Left cardiac atrium (tissue), 4 donors: Measurements from ENCODE around the gene CACNA1D. TPM values are rescaled to one million over a fixed set of nuclear protein-coding genes. Genes with fewer than 3 reads are reported as not detected.
"Not testable (repeated sequence)": the region's sequence is repeated elsewhere in the genome, so short reads cannot be mapped to it uniquely, and the experiment has no call there.

Experiments used
- ATAC-seq, 2 donors: fragments of 200-7000 bp; cut with Tn5 transposase; one replicate each; pipeline ENCODE4 v1.9.1; 2020; ENCODE audit warnings: mild to moderate bottlenecking in 2 of 2, moderate library complexity in 2 of 2
- DNase-seq: peaks from one replicate; pipeline ENCODE4 v3.0.0-alpha.2; 2020
- intact Hi-C, 2 donors: fragments of 100-400 bp; cut with DNase I; formaldehyde crosslinking; loops; one replicate each; pipeline versions ENCODE4 v1.14.1 to v1.15.1; 2022 to 2023
- total RNA-seq, 2 donors: library from RNA; stranded (reverse); fragmentation: NEBNext Ultra II Directional; extraction: Animal tissue kit (Norgen Biotek cat#: 25700); gene quantifications; one replicate each; pipeline ENCODE4 v1.2.1, GENCODE V29; 2021
- donor health status: DM: no; HTN: yes; CAD: no.
- donor health status: DM: no; HTN: yes; CAD: no; lungs with severe emphysema.
- donor health status: DM: yes; HTN: yes; CAD: no.
- donor health status: Dilated cardiomyopathy.

The CACNA1D gene
- total RNA-seq, 2 donors from 2014 or later: 2.4 to 6.9 TPM

GRCh38 chr3:53552730-53553129 is 58.3 kb downstream of the CACNA1D start:
- intact Hi-C loops: no loop called here
- DNase-seq: no peak
- no peak for ATAC-seq

GRCh38 chr3:53553200-53553599 is 58.8 kb downstream of the CACNA1D start:
- intact Hi-C loops: no loop called here
- no peak for ATAC-seq
- no peak for DNase-seq

- DNase-seq: no peak
- intact Hi-C loops: no loop called here
- no peak for ATAC-seq
Observed at GRCh38 chr3:53554559-53555067, 60.2 kb downstream of the CACNA1D start.

GRCh38 chr3:53555068-53555588 is 60.7 kb downstream of the CACNA1D start:
- intact Hi-C loops: no loop called here
- ATAC-seq: no peak
- DNase-seq: no peak

- no peak for ATAC-seq
- no peak for DNase-seq
- intact Hi-C loops: no loop called here
Observed at GRCh38 chr3:53566461-53567145, 72.2 kb downstream of the CACNA1D start.

- intact Hi-C loops: loop anchor here in 1 of 2 donors (2.0 kb wide), 1 partner anchor 139 kb away; no protein-coding TSS in a partner anchor
Observed at GRCh38 chr3:53570081-53570480, 75.7 kb downstream of the CACNA1D start.

GRCh38 chr3:53570709-53571108 is 76.3 kb downstream of the CACNA1D start:
- peak in 1 of 2 donors; percentile 98 for ATAC-seq
- peak; percentile 43 for DNase-seq
- intact Hi-C loops: loop anchor here in 1 of 2 donors (2.0 kb wide), 1 partner anchor 138 kb away; no protein-coding TSS in a partner anchor

More at GRCh38 chr3:53570081-53570480, 75.7 kb downstream of the CACNA1D start:
- ATAC-seq (no peak), DNase-seq (no peak)

- intact Hi-C loops: loop anchor here in 1 of 2 donors (2.0 kb wide), 1 partner anchor 138 kb away; no protein-coding TSS in a partner anchor
- DNase-seq: peak; percentile 31
Observed at GRCh38 chr3:53571264-53571663, 76.9 kb downstream of the CACNA1D start.

GRCh38 chr3:53572184-53572583 is 77.8 kb downstream of the CACNA1D start:
- ATAC-seq, intact Hi-C loops, DNase-seq: not testable (repeated sequence)

More at GRCh38 chr3:53571264-53571663, 76.9 kb downstream of the CACNA1D start:
- peak in 1 of 2 donors; percentile 69 for ATAC-seq

GRCh38 chr3:53577506-53577905 is 83.1 kb downstream of the CACNA1D start:
- intact Hi-C loops: no loop called here
- DNase-seq: no peak
- ATAC-seq: peak in 1 of 2 donors; percentile 78

GRCh38 chr3:53579636-53580035 is 85.2 kb downstream of the CACNA1D start:
- no peak for DNase-seq
- ATAC-seq: no peak
- intact Hi-C loops: no loop called here

- DNase-seq (no peak), ATAC-seq (no peak)
- intact Hi-C loops: no loop called here
Observed at GRCh38 chr3:53581671-53582070, 87.3 kb downstream of the CACNA1D start.

GRCh38 chr3:53583161-53583690 is 88.8 kb downstream of the CACNA1D start:
- intact Hi-C loops: no loop called here
- DNase-seq: no peak
- no peak for ATAC-seq

GRCh38 chr3:53585049-53585448 is 90.6 kb downstream of the CACNA1D start:
- DNase-seq (no peak), ATAC-seq (no peak)
- intact Hi-C loops: no loop called here

- no peak for DNase-seq
- no peak for ATAC-seq
Observed at GRCh38 chr3:53585627-53586026, 91.2 kb downstream of the CACNA1D start.

GRCh38 chr3:53588122-53588521 is 93.7 kb downstream of the CACNA1D start:
- intact Hi-C loops: no loop called here
- DNase-seq: no peak
- no peak for ATAC-seq

More at GRCh38 chr3:53585627-53586026, 91.2 kb downstream of the CACNA1D start:
- intact Hi-C loops: no loop called here

- DNase-seq: no peak
- no peak for ATAC-seq
- intact Hi-C loops: no loop called here
Observed at GRCh38 chr3:53589201-53589600, 94.8 kb downstream of the CACNA1D start.

GRCh38 chr3:53589806-53590205 is 95.4 kb downstream of the CACNA1D start:
- DNase-seq (no peak), ATAC-seq (no peak)
- intact Hi-C loops: no loop called here

- DNase-seq: no peak
- intact Hi-C loops: no loop called here
- no peak for ATAC-seq
Observed at GRCh38 chr3:53590606-53591005, 96.2 kb downstream of the CACNA1D start.

- no peak for ATAC-seq
- intact Hi-C loops: no loop called here
- no peak for DNase-seq
Observed at GRCh38 chr3:53591646-53592045, 97.2 kb downstream of the CACNA1D start.
